ENCODE measurements around the gene EBF4.

- TF ChIP-seq CTCF (conservative IDR thresholded peaks at IDR 0.05; ENCODE audit: low read length) (no peak), EZH2phosphoT487 (IDR thresholded peaks at IDR 0.05; ENCODE audit: borderline replicate concordance, low read depth, low read length) (no peak)
Measured at GRCh38 chr20:2749343-2749950, 56.9 kb downstream of the EBF4 start.
